Fibroblast of skin of scalp (primary cell): ENCODE results near the gene OR10Z1. TPM values are rescaled to one million over a fixed set of nuclear protein-coding genes. Genes with fewer than 3 reads are reported as not detected.

Experiments
- DNase-seq: peaks from one replicate; pipeline ENCODE4 v3.0.0-alpha.2; 2013
- polyA plus RNA-seq, 2 experiments: library from polyadenylated mRNA; unstranded; fragments of 120-200 nt; gene quantifications; one replicate each; pipeline ENCODE4 v1.2.1, GENCODE V29; 2013; ENCODE audit not compliant: insufficient read length in 2 of 2

The OR10Z1 gene, protein sequence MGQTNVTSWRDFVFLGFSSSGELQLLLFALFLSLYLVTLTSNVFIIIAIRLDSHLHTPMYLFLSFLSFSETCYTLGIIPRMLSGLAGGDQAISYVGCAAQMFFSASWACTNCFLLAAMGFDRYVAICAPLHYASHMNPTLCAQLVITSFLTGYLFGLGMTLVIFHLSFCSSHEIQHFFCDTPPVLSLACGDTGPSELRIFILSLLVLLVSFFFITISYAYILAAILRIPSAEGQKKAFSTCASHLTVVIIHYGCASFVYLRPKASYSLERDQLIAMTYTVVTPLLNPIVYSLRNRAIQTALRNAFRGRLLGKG
- polyA plus RNA-seq (2013, experiment 1 of 2; ENCODE audit: insufficient read length) = not detected
- 0.02 TPM for polyA plus RNA-seq (2013, experiment 2 of 2; ENCODE audit: insufficient read length)

GRCh38 chr1:158604968-158605367 is at the start of gene OR10Z1:
TSS of gene OR10Z1 (plus strand) at chr1:158605268. CDS start at chr1:158606439, 1,171 bp downstream.
- DNase-seq = no peak

- no peak for DNase-seq
Observed at GRCh38 chr1:158559696-158560095, 45.4 kb upstream of the OR10Z1 start.

DNA sequence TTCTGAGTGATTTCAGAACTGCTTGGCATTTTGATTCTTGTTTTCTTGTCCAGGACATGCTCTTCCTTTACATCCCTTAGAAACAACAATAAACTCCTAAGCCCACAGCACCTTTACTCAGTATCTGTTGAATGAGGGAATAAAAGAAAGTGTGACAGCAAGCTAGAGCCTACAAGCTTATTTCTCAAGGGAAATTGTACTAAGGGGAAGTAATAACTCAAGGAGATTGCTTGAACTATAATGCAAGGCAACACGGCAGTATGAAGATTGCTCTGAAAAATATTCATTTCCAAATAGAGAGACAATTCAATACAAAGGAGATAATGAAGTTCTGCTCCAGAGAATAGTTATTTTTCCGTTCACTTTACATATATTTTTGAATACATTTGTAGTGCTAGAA is 41.2 kb upstream of the OR10Z1 start:
- no peak for DNase-seq

GRCh38 chr1:158564608-158565007 is 40.5 kb upstream of the OR10Z1 start:
- no peak for DNase-seq

GRCh38 chr1:158570480-158570879 is 34.6 kb upstream of the OR10Z1 start, which contains the start of gene OR6P1:
TSS of gene OR6P1 (minus strand) at chr1:158570580. CDS start at chr1:158563604, 6,976 bp downstream.
- no peak for DNase-seq

DNA sequence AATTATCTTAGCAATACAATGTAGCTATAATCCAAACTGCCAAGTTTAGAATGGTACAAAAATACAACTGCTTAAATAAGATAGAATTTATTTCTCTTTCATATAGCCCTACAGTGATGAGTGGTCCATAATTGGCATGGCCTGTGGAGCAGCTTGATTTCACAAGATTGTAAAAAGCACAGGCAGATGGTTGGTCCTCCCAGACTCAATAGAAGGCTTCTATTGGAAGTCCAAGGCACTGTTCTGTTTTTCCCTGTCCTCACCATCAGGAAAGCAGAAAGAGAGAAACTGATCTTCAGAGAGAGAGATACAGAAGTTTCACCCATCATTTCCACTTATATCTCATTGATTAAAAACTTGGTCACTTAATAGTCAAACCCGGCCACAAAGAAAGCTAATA is 32.8 kb upstream of the OR10Z1 start:
- no peak for DNase-seq

- DNase-seq = no peak
Observed at GRCh38 chr1:158577561-158577960, 27.5 kb upstream of the OR10Z1 start.

- no peak for DNase-seq
Observed at GRCh38 chr1:158579733-158580132, 25.3 kb upstream of the OR10Z1 start, which contains the start of gene OR10X1. TSS of gene OR10X1 (minus strand) at chr1:158579899. CDS start at chr1:158579899, 0 bp downstream.

DNA sequence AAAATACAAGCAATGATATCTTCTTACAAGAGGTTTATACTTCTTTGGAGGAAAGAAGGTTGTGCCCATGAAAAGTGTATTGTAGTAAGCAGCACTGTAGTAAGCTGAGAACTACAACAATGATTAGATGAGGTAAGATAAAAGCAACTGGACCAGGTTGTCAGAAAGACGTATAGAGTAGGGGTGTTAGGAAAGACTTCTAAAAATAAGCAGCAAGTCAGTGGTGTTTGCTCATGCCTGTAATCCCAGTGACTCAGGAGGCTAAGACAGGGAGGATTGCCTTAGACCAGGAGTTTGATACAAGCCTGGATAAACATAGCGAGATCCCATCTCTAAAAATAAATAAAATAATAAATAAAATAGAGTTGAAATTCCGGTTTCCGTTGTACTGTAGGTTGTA is 21.1 kb upstream of the OR10Z1 start:
- DNase-seq = no peak

DNA sequence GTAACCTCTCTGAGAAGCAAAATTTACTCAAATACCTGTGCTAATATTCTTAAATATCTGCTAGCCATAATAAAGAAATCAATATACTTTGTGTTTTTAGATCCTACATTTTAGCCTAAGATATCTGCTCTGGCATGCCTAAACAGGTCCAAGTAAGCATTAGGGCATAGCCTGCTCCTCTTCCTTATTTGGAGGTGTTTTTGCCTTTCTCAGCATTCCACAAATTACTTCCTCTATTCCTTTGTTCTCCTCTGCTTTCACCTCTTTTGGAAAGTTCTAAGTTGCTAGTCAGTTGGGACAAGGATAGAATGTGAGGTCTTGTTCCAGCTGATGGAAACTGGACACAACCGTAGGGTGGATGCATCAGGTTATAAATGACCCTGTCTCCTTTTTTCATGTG is 18.1 kb upstream of the OR10Z1 start:
- DNase-seq = no peak

GRCh38 chr1:158600735-158601134 is 4.3 kb upstream of the OR10Z1 start:
- DNase-seq = no peak

GRCh38 chr1:158607296-158607695 is 2.2 kb downstream of the OR10Z1 start:
- no peak for DNase-seq

- DNase-seq = no peak
Observed at GRCh38 chr1:158611916-158612315, 6.8 kb downstream of the OR10Z1 start.

GRCh38 chr1:158613764-158614163 is 8.7 kb downstream of the OR10Z1 start:
- no peak for DNase-seq

- DNase-seq = no peak
Observed at GRCh38 chr1:158638146-158638545, 33.1 kb downstream of the OR10Z1 start.

GRCh38 chr1:158638904-158639303 is 33.8 kb downstream of the OR10Z1 start:
- no peak for DNase-seq

DNA sequence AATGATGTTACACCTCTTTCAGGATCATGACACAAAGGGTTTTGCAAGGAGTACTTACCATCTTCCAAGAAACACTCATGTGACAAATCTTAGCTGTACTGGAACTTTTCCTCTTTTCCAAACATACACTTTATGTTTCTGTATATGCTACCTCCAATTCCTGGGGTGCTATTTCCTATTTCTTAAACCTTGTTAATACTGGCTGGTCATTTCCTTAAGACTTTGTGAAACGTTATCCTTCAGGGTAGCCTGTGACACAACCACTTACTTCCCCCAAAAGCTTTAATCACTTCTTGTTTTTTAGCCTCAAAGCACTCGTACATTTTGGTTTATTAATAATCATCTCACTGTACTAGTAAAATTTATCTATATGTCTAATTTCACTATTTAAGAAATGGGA is 39.4 kb downstream of the OR10Z1 start:
- DNase-seq = no peak

DNA sequence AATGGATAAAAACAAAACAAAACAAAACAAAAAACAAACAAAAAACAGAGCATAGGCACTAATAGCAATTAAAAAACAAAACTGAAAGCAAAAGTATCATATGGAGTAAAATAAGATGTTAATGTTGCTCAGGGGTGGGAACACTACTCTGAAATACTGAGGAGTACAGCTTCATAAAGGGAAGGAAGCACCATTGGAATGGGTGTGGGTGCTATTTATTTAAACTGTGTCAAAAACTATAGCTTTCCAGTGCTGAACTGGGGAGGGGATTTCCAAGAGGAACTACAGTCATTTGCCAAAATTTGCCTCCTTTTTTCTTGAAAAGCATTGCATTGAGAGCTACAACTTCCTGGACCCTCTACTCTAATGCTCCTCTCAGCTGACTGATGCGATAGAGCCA is 41.4 kb downstream of the OR10Z1 start:
- no peak for DNase-seq

DNA sequence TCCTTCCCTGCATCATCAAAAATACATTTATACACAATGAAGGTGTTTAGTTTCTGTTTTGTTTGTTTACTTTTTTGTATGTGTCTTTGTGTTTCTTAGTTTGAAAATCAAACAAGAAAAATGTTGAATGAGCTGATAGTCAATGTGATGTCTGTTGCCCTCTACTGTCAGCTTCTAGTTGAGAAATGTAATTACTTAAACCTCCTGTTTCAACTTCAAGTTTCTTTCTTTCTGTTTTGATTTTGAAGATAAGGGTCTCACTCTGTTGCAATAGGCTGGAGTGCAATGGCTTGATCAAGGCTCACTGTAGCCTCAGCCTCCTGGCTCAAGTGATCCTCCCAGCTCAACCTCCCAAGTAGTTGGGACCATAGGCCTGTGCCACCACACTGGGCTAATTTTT is 44.0 kb downstream of the OR10Z1 start:
- no peak for DNase-seq

DNA sequence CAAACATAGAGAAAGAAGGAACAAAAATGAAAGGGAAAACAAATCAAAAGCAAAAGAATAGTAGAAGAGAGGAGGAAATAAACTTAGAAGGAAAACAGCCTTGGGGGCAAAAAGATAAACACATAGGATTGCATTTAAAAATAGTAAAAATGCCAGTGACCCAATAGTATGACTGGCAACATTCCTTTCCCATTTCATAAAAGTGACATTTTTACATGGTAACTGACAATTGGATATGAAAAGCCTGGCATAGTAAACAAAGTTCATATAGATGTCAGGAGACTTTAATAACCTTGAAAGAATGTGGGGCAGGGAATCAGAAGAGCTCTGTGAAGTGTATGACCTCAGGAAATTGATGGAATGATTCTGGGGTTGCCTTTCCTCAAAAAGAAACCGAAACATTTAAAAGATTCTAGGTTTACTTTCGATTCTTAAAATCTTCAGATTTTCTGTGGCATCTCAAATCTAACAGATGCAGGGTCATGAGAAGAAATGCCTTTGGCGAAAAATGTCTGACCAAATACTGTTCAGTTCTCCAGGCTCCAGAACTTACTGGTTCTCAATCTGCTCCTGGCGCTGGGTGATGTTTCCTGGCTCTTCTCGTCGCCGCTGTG is 47.8 kb downstream of the OR10Z1 start:
- no peak for DNase-seq

DNA sequence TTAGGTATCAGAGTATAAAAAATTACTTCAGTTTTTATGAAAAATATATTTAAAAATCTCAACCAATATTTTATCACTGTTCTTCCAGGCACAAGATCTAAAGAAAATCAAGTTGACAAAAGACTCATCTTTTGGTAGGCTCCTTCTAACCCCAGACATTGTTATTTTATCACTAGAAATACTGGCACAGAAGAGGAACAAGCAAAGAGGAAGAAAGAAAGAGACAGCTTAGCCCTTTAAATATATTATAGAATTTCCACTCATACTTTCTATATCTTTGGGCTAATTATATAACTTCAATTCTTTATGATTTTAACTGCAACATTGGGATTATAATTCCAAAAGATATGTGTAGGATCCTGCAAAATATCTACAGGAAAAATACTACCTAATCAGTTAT is 49.0 kb downstream of the OR10Z1 start:
- no peak for DNase-seq

- no peak for DNase-seq
Observed at GRCh38 chr1:158654571-158654970, 49.5 kb downstream of the OR10Z1 start.
